ENCODE results near the gene GRIA4. TPM values are rescaled to one million over a fixed set of nuclear protein-coding genes. Genes with fewer than 3 reads are reported as not detected.

The GRIA4 gene
- total RNA-seq, 2 experiments from 2014 or later: not detected

DNA sequence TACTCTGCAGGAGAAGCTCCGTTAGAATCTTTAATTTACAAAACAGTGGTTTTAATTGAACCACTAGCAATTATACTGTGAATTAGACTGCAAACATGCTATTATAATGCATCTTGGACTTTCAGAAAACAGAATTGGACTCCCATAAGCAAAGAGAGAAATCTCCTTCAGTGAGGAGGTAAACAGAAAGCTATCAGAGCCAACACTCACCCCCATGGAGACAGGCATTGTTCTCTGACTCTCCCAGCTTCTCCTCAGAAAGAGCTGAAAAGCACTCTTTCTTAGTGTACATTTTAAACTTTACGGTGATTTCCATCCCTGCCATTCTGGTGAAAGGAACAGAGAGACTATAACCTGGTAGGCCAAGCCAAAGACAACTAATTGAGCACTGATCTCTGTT is 176.9 kb downstream of the GRIA4 start:
- no peak overlapping the region for H3K27ac Mint-ChIP-seq
- no peaks in the 10 kb centered on the region for H3K4me1 Mint-ChIP-seq (ENCODE audit: low read depth)
- intact Hi-C loops (cut with micrococcal nuclease): no loop called here
- ChIA-PET CTCF (no interaction called here), POLR2A (no interaction called here)
- H3K27me3 Mint-ChIP-seq: no peaks in the 10 kb centered on the region
- H3K9me3 Mint-ChIP-seq: no peaks in the 10 kb centered on the region
- no peak for DNase-seq
- H3K36me3 Mint-ChIP-seq: no peaks in the 10 kb centered on the region
- no peak overlapping the region for H3K4me3 Mint-ChIP-seq

DNA sequence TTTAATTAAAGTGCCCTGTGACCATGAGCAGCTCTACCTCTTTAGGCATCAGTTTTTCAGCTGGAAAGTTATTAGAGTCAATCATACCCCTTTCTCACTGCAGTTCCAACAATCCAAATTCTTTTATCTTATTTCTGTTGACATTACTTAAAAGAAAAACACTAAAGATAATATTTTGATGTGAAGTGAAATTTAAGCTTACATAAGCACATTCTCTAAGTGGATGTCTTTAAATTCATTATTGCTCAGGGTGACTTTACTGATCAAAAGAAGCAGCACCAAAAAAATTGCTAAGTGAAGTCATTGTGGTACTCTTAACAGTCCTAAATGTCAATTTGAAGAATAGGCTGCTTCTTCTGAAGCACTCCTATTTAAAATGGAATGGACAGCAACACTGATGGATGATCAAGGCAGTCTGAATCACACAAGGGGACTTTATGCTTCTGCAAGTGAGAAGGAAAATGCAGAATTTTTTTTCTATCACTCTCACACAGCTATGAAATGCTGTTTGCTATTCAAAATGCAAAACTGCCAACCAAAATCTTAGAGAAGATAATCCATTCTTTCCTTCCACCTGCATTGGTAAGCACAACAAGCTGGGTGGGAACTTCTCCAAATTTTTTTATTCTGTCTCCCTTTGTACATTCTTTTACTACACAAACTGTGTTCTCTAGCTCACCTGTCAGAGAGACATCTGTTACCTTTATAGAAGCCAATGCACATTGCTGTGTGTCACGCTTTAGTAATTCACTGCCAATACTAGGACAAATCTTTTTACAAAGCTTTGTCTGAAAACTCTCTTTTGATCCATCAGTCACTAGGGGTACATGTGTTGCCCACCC is 179.9 kb downstream of the GRIA4 start:
- intact Hi-C loops (cut with micrococcal nuclease): no loop called here
- no peaks in the 10 kb centered on the region for H3K9me3 Mint-ChIP-seq
- no peaks in the 10 kb centered on the region for H3K4me1 Mint-ChIP-seq (ENCODE audit: low read depth)
- no peaks in the 10 kb centered on the region for H3K36me3 Mint-ChIP-seq
- no peak overlapping the region for H3K4me3 Mint-ChIP-seq
- CTCF ChIA-PET: no interaction called here
- POLR2A ChIA-PET: no interaction called here
- H3K27me3 Mint-ChIP-seq: no peaks in the 10 kb centered on the region
- no peak for DNase-seq
- H3K27ac Mint-ChIP-seq: no peak overlapping the region

DNA sequence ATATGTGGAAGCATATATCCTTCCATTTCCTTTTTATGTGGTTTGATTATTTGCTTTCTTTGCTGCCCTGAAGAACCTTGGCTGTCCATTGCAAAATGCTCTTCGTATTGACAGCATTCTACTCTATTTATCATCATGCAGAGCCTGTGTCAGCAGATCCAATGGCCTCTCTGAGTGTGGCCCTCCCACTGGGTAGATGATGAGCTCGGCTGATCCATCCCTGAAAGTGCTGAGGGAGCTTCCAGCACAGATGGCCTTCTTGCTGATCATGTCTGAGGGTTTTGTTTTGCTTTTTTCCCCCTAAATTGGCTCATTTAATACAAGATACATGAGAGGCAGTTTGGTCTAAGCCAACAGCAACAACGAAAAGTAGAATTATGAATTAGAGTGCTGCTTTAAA is 181.0 kb downstream of the GRIA4 start:
- Mint-ChIP-seq H3K36me3 (no peaks in the 10 kb centered on the region), H3K4me3 (no peak overlapping the region), H3K4me1 (ENCODE audit: low read depth) (no peaks in the 10 kb centered on the region), H3K27me3 (no peaks in the 10 kb centered on the region), H3K27ac (no peak overlapping the region), H3K9me3 (no peaks in the 10 kb centered on the region)
- no peak for DNase-seq
- intact Hi-C loops (cut with micrococcal nuclease): no loop called here
- CTCF ChIA-PET: no interaction called here
- POLR2A ChIA-PET: no interaction called here

DNA sequence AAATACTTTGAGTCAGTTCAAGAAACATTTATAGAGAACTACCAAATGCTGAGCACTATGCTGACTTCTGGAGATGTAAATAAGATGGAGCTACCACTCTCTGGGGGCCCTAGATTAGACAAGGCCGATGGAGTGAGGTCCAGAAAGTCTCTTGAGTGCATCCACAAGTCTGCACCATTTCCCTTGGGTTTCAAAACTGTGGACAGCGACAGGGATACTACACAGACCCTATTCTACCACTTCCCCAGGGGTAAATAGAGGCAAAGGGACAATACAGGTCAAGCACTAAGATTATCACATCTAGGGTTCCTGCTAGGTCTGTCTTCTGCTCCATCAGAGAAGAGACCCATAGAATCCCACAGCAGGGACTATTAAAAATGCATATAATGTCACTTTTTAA is 183.2 kb downstream of the GRIA4 start:
- intact Hi-C loops (cut with micrococcal nuclease): no loop called here
- Mint-ChIP-seq H3K4me1 (ENCODE audit: low read depth) (no peaks in the 10 kb centered on the region), H3K4me3 (no peak overlapping the region), H3K27me3 (no peaks in the 10 kb centered on the region), H3K36me3 (no peaks in the 10 kb centered on the region), H3K9me3 (no peaks in the 10 kb centered on the region), H3K27ac (no peak overlapping the region)
- ChIA-PET CTCF (no interaction called here), POLR2A (no interaction called here)
- no peak for DNase-seq

DNA sequence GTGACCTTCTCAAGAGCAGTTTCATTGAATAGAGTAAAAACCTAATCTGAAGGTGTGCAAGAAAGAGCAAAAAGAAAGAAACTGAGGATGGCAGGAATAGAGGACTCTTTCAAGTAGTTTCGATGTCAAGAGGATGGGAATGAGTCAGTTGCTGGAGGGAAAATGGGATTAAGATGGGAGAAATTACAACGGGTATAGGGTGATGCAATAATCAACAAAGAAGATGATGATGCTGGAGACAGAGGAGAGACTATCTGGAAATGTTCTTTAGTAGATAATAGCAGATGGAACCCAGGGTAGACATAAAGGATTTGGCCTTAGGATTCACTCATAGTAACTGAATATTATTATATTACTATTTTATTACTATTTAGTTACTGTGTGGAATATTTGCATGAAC is 189.4 kb downstream of the GRIA4 start:
- no peak for DNase-seq
- Mint-ChIP-seq H3K4me3 (no peak overlapping the region), H3K27ac (no peak overlapping the region), H3K27me3 (peaks cover 2% of the 10 kb centered on the region), H3K4me1 (ENCODE audit: low read depth) (no peaks in the 10 kb centered on the region), H3K36me3 (no peaks in the 10 kb centered on the region), H3K9me3 (no peaks in the 10 kb centered on the region)
- ChIA-PET POLR2A (no interaction called here), CTCF (no interaction called here)
- intact Hi-C loops (cut with micrococcal nuclease): no loop called here

DNA sequence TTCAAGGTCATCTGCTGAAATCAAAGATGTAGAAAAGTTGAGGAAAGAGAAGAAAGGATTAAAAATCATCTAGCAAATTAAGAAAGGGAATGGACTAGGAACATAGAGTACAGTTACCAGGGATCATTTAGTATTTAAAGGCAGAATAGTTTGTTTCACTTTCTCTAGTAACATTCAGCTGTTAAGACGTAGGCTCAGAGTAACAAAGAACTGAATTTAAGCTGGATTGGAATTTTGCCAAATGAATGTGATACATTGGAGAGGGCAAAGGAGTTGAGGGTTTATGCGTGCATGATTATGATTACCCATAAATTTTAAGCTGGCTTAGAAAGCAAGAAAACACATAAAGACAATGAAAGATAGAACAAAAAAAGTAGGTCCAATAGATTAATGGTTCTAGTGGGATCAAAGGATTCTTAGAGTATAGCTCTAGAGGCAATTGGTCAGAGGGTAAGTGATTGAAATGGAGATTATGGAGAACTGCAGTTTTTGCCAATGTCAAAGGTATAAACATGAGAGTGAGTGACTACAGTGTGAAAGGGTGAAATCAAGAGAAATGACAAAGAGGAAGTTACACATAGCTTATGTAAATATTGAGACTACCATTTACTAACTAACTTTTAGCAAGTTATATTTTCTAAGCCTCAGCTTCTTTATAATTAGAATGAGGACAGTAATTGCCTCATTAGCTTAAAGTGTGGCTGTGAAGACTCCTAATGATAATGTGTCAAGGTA is 190.0 kb downstream of the GRIA4 start:
- H3K4me3 Mint-ChIP-seq: no peak overlapping the region
- no peak for DNase-seq
- H3K36me3 Mint-ChIP-seq: no peaks in the 10 kb centered on the region
- intact Hi-C loops (cut with micrococcal nuclease): no loop called here
- no peaks in the 10 kb centered on the region for H3K4me1 Mint-ChIP-seq (ENCODE audit: low read depth)
- CTCF ChIA-PET: no interaction called here
- no peaks in the 10 kb centered on the region for H3K9me3 Mint-ChIP-seq
- H3K27me3 Mint-ChIP-seq: peaks cover 3% of the 10 kb centered on the region
- POLR2A ChIA-PET: no interaction called here
- H3K27ac Mint-ChIP-seq: no peak overlapping the region

DNA sequence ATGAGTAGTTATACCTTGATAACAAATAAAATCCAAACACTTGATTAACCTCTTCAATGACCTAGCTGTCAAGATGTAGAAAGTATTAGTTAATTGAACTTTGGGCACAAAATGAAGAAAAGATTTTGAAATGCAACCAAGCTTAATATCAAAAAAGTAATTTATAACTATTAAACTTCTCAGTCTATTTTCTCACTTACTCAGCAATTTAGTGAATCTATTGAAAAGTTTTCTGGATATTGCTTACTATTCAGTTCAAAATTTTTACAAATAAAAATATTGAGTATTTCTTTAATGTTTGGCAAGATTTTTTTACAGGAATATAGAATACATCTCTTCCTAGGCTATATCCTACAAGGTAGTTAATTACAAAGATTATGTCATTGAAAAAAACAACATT is 192.5 kb downstream of the GRIA4 start:
- ChIA-PET CTCF (no interaction called here), POLR2A (no interaction called here)
- H3K4me3 Mint-ChIP-seq: no peak overlapping the region
- H3K27me3 Mint-ChIP-seq: peaks cover 4% of the 10 kb centered on the region
- no peak for DNase-seq
- H3K9me3 Mint-ChIP-seq: no peaks in the 10 kb centered on the region
- no peak overlapping the region for H3K27ac Mint-ChIP-seq
- H3K36me3 Mint-ChIP-seq: no peaks in the 10 kb centered on the region
- intact Hi-C loops (cut with micrococcal nuclease): no loop called here
- no peaks in the 10 kb centered on the region for H3K4me1 Mint-ChIP-seq (ENCODE audit: low read depth)

DNA sequence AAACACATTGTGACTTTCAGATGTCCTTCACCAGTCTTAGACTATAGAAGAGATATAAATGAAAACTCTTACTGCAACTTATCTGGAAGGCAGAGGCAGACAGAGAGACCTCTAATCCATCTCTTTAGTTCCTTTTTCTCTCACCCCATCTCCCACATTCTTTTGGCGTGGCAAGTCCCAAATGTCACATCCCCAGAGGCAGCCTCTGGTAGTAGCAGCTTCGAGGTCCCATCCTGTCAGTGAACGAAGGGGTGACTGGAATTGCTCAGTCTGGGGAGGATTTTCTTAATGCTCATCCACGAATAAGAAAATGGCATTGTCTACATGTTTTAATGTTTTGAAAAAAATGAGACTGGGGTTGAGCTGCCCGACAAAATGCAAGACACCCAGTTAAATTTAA is 201.4 kb downstream of the GRIA4 start:
- CTCF ChIA-PET: no interaction called here
- POLR2A ChIA-PET: no interaction called here
- intact Hi-C loops (cut with micrococcal nuclease): no loop called here
- Mint-ChIP-seq H3K36me3 (no peaks in the 10 kb centered on the region), H3K27me3 (no peaks in the 10 kb centered on the region), H3K9me3 (no peaks in the 10 kb centered on the region), H3K4me3 (no peak overlapping the region), H3K27ac (no peak overlapping the region), H3K4me1 (ENCODE audit: low read depth) (no peaks in the 10 kb centered on the region)
- DNase-seq: no peak

DNA sequence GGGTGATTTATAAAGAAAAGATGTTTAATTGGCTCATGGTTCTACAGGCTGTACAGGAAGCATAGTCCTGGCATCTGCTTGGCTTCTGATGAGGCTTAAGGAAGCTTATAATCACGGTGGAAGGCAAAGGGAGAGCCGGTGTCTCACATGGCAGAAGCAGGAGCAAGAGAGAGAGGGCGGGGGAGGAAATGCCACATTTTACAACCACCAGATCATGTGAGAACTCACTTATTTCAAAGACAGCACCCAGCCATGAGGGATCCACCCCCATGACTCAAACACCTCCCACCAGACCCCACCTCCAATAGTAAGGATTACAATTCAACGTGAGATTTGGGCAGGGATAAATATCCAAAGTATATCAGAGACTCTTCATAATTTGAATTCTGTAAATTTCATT is 211.5 kb downstream of the GRIA4 start:
- CTCF ChIA-PET: no interaction called here
- POLR2A ChIA-PET: no interaction called here

DNA sequence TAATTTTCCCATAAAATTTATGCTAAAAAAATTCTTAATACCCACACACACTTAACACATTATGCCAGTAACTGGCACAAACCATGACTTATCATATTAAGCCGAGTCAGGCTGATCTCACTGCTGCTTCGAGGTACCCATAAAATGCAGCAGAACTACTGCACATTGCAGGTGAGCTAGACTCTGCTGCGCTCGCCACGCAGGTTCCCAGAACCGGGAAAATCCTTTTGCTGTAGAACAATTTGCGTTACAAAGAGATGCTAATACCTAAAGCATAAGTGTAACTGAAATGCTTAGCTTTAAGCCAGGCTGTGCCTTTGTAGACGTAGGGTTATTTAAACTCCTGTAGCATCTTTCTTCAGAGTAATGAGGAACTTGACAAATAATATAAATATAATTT is 211.9 kb downstream of the GRIA4 start:
- no peak for DNase-seq
- POLR2A ChIA-PET: no interaction called here
- CTCF ChIA-PET: no interaction called here
- Mint-ChIP-seq H3K27me3 (no peaks in the 10 kb centered on the region), H3K4me3 (no peak overlapping the region), H3K36me3 (no peaks in the 10 kb centered on the region), H3K4me1 (ENCODE audit: low read depth) (no peaks in the 10 kb centered on the region), H3K27ac (no peak overlapping the region), H3K9me3 (no peaks in the 10 kb centered on the region)
- intact Hi-C loops (cut with micrococcal nuclease): no loop called here

More for the DNA sequence above, 211.5 kb downstream of the GRIA4 start:
- intact Hi-C loops (cut with micrococcal nuclease): no loop called here
- Mint-ChIP-seq H3K4me3 (no peak overlapping the region), H3K36me3 (no peaks in the 10 kb centered on the region), H3K9me3 (no peaks in the 10 kb centered on the region), H3K27ac (no peak overlapping the region), H3K4me1 (ENCODE audit: low read depth) (no peaks in the 10 kb centered on the region), H3K27me3 (no peaks in the 10 kb centered on the region)
- DNase-seq: no peak

DNA sequence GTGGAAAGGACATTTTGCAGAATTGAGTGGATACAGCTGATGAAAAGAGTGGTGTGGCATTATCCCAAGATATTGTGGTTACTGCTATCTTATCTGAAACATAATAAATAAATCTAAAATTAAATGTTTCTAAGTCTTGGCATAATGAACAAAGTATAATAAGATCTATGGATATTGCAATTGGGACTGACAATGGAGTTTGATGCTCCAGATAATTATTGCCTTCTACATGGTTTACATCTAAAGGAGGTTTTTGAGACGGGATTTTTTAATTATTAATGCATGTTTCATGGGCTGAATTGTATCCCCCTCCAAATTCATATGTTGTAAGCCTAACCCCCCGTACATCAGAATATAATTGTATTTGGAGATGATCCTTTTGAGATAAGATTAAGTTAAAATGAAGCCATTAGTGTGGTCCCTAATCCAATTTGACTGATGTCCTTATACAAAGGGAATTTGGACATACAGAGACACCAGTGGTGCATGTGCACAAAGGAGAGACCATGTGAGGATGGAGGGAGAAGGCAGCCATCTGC is 213.7 kb downstream of the GRIA4 start:
- no peaks in the 10 kb centered on the region for H3K27me3 Mint-ChIP-seq
- no peaks in the 10 kb centered on the region for H3K36me3 Mint-ChIP-seq
- ChIA-PET POLR2A (no interaction called here), CTCF (no interaction called here)
- intact Hi-C loops (cut with micrococcal nuclease): no loop called here
- H3K27ac Mint-ChIP-seq: no peak overlapping the region
- H3K4me1 Mint-ChIP-seq (ENCODE audit: low read depth): no peaks in the 10 kb centered on the region
- DNase-seq: no peak
- H3K9me3 Mint-ChIP-seq: no peaks in the 10 kb centered on the region
- no peak overlapping the region for H3K4me3 Mint-ChIP-seq

DNA sequence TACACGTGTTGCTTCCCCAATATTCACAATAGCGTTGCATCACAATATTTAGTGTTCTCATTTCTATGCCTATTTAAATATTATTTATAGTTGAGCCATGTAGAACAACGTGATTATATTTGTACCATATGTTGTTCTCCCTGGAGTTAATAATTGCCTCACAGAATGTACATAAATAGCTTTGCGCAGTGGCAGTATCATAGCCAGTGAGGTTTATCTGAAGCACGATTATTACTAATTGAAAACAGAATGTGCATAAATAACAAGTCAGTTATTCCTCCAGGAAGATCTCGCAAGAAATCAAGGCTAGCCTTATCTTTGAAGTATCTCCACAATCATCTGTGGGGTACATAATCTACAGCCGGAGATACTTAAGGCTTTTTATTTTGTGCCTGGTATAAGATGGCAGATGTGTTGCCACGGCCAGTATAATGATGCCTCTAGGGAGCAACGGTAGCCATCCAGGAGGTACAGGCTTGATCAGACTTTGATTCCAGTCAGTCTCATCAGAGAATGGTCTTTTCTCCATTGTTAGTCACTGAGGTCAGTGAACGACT is 214.7 kb downstream of the GRIA4 start:
- Mint-ChIP-seq H3K27me3 (no peaks in the 10 kb centered on the region), H3K9me3 (no peaks in the 10 kb centered on the region), H3K36me3 (no peaks in the 10 kb centered on the region), H3K4me1 (ENCODE audit: low read depth) (no peaks in the 10 kb centered on the region), H3K4me3 (no peak overlapping the region), H3K27ac (no peak overlapping the region)
- no peak for DNase-seq
- intact Hi-C loops (cut with micrococcal nuclease): no loop called here
- ChIA-PET CTCF (no interaction called here), POLR2A (no interaction called here)

DNA sequence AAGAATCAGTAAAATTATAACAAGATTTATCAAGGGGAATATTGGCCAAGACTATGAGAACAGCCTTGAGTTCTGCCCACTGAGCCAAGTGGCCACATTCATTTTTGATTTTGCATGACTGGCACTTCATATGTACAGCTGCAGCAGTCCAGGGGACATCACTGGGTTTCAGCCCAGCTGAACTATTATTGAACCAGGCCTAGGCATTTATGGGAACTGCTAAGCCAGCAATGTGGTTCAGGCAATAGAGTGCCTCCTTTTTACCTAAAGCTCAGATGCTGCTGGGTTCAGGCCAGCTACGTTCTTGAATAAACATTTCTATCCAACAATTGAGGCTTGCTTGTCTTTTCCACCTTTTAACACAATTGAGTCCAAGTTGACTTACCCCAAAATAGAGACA is 215.3 kb downstream of the GRIA4 start:
- Mint-ChIP-seq H3K4me1 (ENCODE audit: low read depth) (no peaks in the 10 kb centered on the region), H3K27me3 (no peaks in the 10 kb centered on the region), H3K27ac (no peak overlapping the region), H3K9me3 (no peaks in the 10 kb centered on the region), H3K4me3 (no peak overlapping the region), H3K36me3 (no peaks in the 10 kb centered on the region)
- ChIA-PET POLR2A (no interaction called here), CTCF (no interaction called here)
- intact Hi-C loops (cut with micrococcal nuclease): no loop called here
- no peak for DNase-seq
